Fibroblast of mammary gland (primary cell): ENCODE results near the gene EHMT2.
A peak's percentile ranks its signal among the peaks of the same experiment; 100 is the strongest.

Experiments used
- DNase-seq: peaks from one replicate; pipeline ENCODE4 v3.0.0-alpha.2; 2010; ENCODE audit warnings: low read depth
- H3K4me3 ChIP-seq: 2 replicates; pipeline ENCODE4 v1.5.1; 2011; ENCODE audit warnings: low read depth, mild to moderate bottlenecking, low read length, moderate library complexity; ENCODE audit not compliant: control insufficient read depth
- CTCF ChIP-seq: conservative IDR thresholded peaks from 2 replicates; pipeline ENCODE4 v1.5.1; 2011; ENCODE audit warnings: low read depth, low read length, inconsistent platforms; ENCODE audit not compliant: control insufficient read depth, insufficient read depth

EHMT2 gene

DNA sequence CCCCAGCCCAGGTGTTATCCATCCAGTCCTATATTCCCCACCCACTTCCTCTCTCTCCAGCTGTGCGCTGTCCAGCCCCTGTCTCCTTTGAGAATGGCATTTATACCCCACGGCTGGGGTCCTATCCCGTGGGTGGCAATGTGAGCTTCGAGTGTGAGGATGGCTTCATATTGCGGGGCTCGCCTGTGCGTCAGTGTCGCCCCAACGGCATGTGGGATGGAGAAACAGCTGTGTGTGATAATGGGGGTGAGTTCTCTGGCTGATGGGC, 31.1 kb upstream of the EHMT2 start:
- no peak for TF ChIP-seq CTCF
- H3K4me3 ChIP-seq: no peak overlapping the region
- no peak for DNase-seq

GRCh38 chr6:31927863-31928671, 30.6 kb upstream of the EHMT2 start:
- no peak for DNase-seq
- no peak overlapping the region for H3K4me3 ChIP-seq
- TF ChIP-seq CTCF: no peak

GRCh38 chr6:31927242-31927862, 29.9 kb upstream of the EHMT2 start, which contains the start of gene C2:
C2 (plus strand) TSS chr6:31927717; CDS start chr6:31927753, 36 bp downstream.
- H3K4me3 ChIP-seq: no peak within 1 kb of the TSS
- no peak for TF ChIP-seq CTCF

DNA sequence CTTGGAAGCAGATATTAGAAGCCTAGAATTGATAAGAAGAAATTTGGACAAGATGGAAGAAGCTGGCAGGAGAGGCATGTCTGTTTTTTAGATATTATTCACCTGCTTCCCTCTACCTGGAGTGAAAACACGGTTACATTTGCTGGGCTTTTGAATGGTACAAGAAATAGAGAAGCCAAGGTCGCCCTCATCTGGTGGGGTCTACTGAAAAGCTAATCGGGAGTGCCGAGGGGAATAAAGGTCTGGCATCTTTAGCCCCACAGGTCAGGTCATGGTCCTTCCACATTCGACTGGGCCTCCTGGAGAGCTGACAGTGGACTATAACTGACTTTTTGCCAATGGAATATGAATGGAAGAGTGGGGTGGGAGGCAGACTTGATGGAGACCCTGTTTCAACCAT, 25.4 kb upstream of the EHMT2 start:
- peak; percentile 17 for TF ChIP-seq CTCF
- DNase-seq: peak; percentile 29
- no peak overlapping the region for H3K4me3 ChIP-seq

More at GRCh38 chr6:31927242-31927862, 29.9 kb upstream of the EHMT2 start, which contains the start of gene C2:
- no peak for DNase-seq

DNA sequence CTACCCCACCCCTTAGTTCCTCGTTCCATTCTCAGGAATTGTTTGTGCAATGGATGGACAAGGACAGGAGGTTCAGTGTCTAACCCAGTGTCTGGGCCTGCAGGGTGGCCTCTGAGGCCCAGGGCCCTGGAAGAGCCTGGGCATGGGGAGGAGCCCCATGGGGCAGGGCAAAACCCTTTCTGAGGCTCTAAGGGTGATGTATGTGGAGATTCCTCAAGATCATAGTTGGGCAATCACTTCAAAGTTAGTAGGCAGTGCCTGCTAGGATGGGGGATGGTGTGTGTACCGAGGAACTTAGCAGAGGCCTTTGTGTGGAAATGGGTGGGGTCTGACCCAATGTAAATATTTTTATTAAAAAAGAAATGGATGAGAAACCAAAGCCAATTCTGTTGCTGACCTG, 23.3 kb upstream of the EHMT2 start:
- DNase-seq: no peak
- TF ChIP-seq CTCF: no peak
- H3K4me3 ChIP-seq: no peak overlapping the region

- TF ChIP-seq CTCF: no peak
- no peak for DNase-seq
- H3K4me3 ChIP-seq: no peak overlapping the region
These were observed 22.3 kb upstream of the EHMT2 start for GRCh38 chr6:31919624-31920303.
